Measurements from ENCODE around the gene DNAJC19.

DNA sequence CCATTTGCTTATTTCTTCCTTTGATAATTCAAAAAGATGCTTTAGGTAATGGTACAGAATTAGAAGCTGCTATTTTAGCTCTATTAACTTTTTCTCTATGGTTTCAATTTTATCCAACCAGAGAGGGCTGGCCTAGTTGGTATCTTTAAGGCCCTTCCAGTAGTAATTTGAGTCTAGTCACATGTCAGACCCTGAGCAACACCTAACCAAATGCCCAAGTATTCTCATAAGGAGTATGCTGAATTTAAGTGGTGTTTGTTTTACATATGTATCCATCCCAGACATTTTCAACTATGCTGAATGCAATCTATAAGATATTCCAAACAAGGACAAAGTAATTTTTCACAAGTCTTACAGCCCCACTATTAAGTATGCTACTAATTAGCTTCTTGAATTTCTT lies 9.6 kb downstream of the DNAJC19 start:
- TF ChIP-seq EZH2 (IDR thresholded peaks at IDR 0.05) (no peak), POLR2AphosphoS5 (IDR thresholded peaks at IDR 0.05; ENCODE audit: borderline replicate concordance, low read depth, low read length) (no peak), FOXP2 (optimal IDR thresholded peaks at IDR 0.05; ENCODE audit: control extremely low read depth, extremely low read length, insufficient read depth) (no peak)
